ENCODE results near the gene ATP8A1.

ATP8A1 gene

DNA sequence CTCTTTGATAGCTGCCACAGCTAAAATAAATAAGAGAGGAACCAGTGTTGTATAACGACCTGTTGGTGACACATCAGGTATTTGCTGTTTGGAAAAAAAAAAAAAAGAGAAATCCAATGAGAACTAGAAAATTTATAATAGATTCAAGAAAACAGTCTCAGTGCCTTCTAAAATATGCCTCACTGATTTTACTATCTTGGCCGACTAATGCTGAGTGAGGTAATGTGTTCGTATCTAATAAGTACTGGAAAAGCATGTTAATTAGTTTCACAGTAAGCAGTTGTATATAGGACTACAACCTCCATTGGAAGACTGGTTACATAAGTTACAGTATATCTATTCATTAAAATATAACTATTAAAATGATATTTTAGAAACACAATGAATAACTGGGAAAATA lies 32.4 kb downstream of the ATP8A1 start:
- DNase-seq: no peak

DNA sequence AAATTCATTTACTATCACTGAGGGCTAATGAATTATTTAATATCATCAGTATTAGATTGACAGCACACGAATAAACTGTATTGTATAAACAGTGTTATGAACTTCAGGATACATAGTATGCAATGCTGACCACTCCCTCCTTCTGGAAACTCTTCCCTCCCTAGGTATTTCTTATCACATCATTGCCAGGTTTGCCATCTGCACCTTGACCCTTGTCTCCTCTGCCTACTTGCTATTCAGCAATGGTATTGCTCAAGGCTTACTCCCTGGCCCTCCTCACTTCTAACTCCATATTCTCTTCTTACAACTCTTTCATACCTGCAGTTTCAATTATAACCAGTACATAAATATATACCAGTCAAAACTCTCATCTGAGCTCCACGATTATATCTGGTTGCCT lies 38.9 kb downstream of the ATP8A1 start:
- DNase-seq: no peak

DNA sequence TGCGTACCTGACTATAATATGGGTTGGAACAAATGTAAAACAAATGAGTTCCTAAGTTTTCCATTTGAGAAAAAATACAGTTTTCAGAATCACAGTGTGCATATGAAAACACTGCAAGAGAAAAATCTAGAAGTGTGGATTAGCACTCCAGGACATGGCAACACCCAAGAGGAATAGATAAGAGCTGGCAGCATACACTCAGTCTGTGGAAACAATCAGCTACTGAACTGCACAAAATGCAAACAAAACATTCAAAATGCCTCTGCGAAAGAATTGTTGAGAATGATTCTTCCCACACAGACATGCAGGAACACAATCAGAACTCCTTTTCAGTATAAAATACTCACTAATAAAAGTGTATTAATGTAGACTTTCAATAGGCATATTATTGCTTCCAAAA lies 39.9 kb downstream of the ATP8A1 start:
- DNase-seq: no peak

DNA sequence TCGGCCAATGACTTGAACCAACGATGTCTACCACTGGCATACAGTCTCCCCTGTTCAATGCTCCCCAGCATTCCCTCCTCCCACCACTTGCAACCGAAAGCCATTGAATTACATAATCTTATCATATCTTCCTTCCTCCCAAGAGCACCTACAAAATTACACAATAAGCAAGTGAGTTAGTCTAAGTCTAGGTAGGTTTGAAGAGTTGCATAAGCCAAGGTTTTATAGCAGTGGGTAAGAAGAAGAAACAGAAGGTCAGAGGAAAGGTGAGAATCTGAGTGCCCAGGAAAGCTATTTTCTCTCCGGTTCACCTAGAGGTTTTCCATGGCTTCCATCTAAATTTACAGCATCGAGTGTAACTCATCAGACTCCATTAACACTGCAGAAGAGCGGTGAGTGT lies 40.3 kb downstream of the ATP8A1 start:
- DNase-seq: no peak

DNA sequence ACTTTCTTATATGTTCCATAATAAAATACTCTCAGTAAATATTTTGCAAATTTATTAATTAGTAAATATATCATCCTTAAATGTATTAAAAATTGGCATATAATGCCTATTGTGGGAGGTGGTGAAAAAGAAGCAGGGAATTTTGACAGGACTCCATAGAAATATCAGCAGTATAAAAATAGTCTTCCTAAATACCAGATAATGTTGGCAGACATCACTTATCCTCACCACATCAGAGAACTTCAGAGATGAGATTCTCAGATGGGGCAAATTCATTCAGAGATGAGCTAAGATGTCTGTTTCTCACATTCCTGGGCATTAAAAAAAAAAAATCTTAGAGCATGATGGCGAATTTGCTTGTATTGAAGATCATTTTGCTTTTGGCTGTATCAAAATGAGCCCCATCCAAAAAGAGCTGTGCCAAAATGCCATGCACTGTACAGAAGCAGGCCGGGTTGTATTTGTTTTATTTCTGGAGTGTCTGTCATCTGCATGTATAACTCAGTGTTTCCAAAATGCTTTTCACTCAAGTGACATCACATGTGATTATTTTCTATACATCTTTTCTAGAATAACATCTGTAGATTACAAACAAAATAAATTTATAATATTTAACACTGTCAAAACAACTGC lies 41.7 kb downstream of the ATP8A1 start:
- no peak for DNase-seq

DNA sequence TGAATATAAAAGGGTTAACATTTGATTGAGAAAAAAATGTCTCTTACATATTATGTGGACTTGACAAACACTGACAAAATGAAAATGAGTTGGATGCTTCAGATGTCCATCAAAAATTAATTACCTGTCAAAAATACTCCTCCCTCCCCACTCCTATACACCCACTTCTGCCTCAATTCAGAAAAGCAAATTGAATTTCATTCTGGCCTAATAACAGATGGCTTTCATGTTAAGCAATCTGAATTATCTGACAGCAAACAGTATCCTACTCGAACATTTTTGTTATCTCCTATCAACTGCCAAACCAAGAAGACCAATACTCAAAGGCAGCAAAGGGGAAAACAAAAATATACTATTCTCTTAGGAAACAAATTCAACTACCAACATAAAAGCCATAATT lies 44.0 kb downstream of the ATP8A1 start:
- DNase-seq: no peak

DNA sequence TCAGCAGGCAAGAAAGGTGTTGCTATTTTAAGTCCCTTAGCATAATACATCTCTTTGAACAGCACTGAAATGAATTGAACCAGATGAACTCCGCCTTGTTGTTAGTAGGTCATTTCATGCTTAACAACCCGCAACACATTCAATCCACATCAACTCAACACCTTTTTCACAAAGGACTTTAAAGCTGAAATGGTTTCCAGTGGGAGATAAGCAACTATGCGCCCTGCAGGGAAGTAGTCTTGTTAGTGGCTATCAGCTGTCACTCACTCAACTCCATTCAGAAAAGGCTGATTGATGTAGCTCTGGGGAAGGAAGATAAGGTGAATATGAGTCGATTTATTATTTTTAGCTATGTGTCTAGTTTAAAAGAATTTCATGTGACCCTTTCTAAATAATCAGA lies 46.0 kb downstream of the ATP8A1 start:
- DNase-seq: no peak

DNA sequence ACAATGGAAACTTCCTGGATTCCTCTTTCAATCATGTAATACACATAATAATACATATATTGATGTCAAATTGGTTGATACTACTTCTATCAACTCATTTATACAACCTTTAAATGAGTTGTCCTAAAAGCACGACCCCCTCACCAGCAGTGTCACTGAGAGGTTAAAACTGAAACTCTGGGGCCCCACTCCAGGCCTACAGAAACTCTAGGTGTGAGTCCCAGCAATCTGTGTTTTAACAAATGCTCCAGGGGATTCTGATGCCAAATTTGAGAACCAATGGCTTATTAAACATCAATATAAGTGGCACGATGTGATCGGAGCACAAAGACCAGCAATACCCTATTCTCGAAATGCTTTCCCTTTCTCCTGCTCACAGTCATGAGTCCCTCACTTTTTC lies 47.9 kb downstream of the ATP8A1 start:
- DNase-seq: no peak

DNA sequence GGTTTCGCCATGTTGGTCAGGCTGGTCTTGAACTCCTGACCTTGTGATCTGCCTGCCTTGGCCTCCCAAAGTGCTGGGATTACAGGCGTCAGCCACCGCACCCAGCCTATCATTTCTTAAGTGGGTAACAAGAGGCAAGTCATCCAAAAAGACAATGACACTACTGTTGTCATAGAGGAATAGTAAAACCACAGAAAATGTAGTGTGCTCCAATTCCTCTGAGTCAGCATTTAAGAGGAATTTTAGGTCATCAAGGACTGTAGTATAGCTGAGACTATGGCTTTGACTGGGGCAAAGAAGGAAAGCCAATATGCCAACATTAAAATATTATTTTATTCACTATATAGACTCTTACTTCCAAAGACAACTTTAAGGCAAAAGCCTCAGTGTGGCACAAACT lies 48.4 kb downstream of the ATP8A1 start:
- DNase-seq: no peak

DNA sequence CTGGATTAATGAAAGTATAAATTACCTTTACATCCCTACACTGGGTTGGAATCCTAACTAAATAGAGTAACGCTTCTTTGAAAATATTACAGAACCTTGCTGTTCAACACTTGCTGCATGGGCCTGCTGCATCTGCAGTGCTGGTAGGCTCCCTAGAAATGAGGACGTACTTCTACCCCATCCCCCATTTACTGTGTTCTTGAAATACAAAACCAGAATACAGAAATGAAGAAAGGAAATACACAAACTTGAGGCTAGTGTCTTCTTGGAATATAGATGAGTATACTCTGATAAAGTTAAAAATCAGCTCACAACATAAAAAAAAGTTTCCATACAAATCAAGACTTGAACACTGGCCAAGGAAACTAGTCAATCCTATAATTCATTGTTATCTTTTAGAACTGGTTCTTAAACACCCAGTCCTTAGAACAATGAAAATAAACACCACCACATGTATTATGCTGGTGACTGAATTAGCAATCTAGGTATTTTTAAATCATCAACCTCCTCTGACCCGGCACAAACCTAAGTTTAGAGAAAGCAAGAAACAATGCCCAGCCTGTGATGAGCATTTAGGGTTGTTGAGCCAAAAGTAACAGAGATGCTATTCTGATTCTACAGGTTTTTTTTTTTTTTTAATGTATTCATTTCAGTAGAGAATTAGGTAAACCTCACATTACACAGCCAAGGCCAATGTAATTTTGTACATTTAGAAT lies 49.7 kb downstream of the ATP8A1 start:
- no peak for DNase-seq

DNA sequence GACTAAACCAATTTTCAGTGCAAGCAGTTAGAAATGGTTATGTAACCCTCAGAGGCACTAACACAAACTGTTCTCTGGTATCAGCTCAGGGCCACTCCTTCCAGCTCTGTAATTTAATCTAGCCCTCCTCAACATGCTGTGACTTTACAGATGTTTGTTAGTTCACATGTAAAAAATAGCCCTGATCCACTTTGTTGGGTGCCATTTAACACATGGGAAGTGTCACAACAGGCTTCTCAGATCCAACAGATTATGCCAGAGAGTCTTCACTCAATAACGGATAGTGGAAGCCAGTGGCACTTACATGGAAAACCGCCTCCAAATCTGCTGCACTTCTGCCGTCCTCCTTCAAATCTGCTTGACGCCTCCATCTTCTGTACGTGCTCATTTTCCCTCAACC lies 51.6 kb downstream of the ATP8A1 start:
- DNase-seq: no peak

DNA sequence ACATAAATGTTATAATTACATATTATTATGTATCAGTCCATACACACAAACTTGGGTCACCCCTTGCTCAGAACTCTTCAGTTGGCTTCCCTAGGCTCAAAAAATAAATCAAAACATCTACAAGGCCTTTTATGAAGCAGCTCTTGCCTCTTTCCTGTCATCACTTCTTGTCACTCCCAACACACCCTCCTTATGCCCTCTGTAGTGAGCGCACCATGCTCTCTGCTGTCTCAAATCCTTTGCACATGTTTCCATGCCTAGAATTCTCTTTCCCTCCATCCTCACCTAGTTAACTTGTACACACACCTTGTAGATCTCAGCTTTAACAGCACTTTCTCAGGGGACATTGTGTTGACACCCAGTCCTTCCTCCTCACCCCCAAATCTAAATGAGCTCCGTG lies 53.0 kb downstream of the ATP8A1 start:
- no peak for DNase-seq

DNA sequence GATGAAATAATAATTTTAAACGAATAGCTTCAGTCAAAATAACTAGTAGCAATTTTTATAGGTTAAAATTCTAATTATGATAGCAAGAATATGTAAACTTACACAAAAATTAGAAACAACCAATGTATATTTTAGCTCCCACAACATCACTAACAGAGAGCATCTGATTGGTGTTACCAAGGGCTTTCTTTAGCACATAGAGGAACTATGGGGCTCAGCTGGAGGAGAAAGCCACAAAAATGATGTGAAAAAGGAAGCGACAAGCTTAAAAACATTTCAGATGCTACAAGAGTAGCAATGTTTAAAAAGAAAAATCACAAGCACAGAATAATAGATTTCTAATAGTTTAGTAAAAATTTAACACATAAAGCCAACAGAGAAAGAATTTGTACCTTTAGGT lies 56.3 kb downstream of the ATP8A1 start:
- DNase-seq: no peak

DNA sequence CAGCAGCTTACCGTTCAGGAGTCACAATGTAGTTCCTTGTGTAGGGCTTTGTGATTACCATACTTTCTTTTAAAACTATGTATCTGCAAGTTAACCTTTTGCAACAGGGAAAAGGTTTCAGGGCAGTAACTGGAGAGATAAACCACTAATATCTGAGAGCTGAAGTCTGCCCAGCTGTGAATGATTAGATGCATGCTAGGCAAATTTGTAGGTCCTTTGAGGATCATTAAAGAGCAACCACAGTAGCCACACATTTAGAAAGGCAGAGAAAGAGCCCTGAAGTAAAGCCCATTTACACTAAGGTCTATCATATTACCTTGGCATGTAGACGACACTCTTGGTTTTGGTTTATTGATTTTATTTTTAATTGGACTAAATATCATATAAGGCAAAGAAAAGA lies 60.0 kb downstream of the ATP8A1 start:
- DNase-seq: no peak

DNA sequence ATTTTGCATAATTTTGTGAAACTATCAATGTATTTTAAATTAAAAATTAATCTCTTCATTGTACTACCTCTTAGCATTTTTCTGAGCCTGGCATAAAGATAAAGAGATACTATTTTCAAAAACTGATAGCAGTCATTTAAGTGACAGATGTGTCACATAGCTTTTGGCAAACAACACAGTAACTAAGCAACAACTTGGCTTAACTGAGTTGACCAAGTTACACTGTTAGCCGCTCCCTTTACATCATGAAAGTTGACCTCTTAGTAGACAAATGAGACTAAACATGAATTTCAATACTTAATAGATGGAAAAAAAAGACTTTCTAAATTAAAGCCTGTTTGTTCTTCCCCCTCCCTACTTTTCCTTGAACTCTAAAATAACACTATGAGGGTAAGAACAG lies 62.0 kb downstream of the ATP8A1 start:
- no peak for DNase-seq

DNA sequence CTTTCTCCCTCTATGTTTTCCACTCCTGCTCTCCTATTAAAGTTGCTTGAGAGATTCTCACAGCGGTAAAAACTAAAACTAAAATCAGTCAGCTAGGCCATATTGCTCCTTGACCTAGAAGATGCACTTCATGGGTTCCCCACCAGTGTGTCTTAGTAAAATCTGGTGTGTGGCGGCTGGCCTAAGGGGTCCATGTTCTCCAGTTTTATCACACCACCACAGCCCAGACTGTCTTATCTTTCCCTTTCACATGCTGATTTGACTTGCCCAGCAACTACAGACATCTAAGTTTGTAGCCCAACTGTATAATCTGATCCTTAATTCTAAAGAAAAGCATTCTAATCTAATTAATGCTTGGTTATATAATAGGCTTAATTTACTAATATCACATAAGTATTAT lies 68.0 kb downstream of the ATP8A1 start:
- no peak for DNase-seq

DNA sequence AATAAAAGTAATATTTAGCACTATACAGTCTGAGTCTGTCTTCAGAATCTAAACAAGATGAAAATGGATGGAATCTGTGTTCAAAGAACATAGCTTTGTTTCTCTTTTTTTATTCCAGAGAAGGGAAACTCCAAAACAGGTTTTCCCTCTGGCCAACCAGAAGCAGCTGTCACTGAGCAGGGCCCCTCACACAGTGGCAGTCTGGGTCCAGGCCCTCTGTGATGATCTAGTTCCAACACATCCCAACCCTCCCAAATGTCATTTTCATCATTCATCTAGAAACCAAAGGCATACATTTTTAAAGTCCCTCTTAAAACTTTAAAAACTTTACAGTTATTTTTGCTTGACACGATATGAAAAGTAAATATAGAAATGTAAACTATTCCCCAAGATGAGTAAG lies 70.1 kb downstream of the ATP8A1 start:
- no peak for DNase-seq

DNA sequence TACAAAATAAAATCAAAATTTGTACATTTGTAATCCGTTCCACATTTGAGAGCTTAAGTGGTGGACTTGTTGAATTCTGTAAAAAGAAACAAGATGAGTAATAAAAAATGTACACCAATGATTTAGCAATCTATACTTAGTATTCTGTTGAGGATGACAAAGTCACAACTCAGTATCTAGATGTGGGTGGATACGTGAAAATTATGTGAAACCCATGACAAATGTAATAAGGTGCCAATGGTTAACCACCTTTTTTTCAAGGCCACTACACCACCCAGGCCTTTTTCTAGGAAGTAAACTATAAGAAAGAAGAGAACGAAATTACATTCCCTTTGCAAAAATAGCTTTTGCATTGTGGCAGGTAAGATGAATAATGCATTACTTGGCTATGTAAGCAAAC lies 77.0 kb downstream of the ATP8A1 start:
- DNase-seq: no peak

DNA sequence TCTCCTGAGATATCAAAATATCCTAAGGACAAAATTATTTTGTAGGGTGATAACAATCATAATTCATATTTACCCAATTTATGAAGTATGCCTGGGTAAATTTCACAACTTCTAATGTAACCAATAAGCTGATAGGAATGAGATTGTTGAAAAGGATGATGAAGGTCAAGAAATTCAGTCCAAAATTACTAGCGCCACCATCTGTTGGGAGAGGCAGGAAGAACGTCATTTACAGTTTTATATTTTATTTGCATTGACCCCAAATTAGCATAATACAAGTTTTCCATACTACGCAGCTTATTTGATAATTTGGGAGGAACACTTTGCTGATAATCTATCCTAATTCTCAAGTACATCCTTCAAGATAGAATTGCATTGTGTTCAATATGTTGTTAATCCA lies 78.7 kb downstream of the ATP8A1 start:
- no peak for DNase-seq

DNA sequence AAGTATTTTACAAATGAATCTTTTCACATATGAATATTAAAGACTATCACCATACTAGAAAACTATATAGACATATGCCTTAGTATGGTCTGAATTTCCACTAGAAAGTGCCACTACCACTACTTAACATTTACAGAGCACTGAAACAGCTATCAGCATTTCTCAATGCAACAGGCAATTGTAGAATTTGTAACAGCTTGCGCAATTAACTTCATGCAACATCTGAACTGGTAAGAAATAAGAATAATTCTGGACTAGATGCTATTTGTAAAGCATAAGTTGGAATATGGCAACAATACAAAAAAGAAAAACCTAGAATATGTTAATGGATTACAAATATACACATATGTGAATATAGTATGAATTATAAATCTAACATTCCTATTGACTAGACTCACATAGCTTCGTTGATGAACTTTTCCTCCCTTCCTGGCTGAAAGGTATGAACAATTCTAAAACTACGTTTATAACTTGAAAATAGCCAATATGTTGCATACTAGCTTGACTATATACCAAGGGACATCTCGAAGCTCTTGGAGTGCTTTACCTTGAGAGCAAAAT lies 82.0 kb downstream of the ATP8A1 start:
- no peak for DNase-seq

DNA sequence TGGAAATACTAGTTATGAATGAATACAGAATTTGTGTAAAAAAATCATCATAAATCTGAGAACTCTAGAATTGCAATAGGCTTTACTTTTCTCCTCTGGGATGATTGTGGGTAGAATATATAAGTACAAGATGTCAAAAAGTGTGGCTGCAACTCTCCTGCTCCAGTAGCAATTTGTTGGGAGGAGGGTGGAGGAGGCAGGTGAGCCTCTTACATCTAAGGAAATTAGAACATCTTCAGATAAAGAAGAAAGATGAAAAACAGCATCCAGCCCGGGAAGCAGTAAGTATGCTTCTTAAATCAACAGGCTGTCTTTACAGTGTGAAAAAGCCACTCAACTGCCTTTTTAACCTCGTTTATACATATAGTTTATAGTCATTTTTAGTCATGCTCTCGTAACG lies 83.7 kb downstream of the ATP8A1 start:
- no peak for DNase-seq

DNA sequence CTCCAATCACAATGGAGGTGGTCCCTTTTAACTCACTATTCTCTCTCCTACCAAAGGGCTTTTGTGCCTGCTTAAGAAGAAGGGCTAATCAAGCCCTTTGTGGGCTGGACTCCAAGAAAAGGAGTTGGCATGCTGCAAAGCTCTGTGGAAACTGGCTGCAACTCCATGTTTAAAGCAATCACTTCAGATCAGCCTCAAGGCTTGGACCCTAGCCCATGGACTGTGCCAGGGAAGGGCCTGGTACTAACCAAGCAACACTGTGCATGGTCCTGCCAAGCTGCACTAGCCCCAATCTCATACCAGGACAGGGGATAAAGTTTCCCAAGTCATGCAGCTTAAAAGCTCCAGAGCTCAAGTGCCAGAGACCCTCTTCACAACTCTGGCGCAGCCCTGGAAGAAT lies 86.7 kb downstream of the ATP8A1 start:
- peak; percentile 80 to 85 for DNase-seq

DNA sequence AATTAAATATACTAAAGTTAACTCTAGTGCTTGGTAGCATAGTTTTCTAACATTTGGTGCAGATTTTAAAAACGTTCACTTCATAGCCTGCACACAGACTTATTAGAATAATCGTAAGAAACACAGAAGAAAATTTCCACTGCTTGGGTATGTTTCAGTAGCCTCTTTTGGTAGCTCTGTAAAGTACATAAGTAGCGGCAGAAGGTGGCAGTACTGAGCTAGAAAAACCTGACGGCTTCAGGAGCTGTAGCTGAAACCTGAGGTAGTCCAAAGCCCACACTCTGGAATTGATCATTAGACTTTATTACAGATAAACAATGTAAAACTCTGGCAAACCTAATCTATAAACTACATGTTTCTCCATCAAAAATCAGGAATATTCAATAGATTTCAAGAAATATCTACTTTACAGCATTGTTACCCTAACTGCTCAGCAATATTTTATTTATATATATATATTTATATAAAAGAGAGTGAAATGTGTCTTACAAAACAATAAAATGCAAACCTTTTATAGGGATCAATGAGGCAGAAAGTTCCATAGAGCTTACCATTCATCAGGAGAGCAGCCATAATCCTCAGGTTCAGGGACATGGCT lies 88.2 kb downstream of the ATP8A1 start:
- DNase-seq: peak in 1 of 2 experiments; percentile 38

DNA sequence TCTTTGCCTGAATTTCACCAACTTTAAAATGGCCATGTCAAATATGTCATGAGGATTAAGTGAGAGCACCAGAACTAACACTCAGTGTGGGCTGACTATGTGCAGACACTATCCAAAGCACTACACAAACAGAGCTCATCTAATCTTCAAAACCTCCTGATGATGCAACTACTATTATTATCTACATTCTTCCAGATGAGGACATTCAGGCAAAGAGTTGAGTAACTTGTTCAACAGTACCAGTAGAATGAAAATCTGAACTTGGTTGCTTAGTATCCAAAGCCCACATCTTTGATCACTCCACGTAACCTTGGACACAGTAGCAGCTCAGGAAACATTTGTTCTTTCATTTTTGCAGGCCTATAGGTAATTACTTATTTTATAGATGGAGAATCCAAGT lies 90.1 kb downstream of the ATP8A1 start:
- DNase-seq: no peak
